Stimulated activated CD8-positive, alpha-beta memory T cell treated with anti-CD3 and anti-CD28 coated beads, Interleukin-7, amount 100 ng/mL, for 1 hour (primary cell): ENCODE measurements around the gene UNC5C.

Source experiments
- DNase-seq, 2 donors: peaks; one replicate each; pipeline ENCODE4 v3.0.0-alpha.2; 2020; ENCODE audit warnings: low read depth in 2 of 2

The UNC5C gene

DNA sequence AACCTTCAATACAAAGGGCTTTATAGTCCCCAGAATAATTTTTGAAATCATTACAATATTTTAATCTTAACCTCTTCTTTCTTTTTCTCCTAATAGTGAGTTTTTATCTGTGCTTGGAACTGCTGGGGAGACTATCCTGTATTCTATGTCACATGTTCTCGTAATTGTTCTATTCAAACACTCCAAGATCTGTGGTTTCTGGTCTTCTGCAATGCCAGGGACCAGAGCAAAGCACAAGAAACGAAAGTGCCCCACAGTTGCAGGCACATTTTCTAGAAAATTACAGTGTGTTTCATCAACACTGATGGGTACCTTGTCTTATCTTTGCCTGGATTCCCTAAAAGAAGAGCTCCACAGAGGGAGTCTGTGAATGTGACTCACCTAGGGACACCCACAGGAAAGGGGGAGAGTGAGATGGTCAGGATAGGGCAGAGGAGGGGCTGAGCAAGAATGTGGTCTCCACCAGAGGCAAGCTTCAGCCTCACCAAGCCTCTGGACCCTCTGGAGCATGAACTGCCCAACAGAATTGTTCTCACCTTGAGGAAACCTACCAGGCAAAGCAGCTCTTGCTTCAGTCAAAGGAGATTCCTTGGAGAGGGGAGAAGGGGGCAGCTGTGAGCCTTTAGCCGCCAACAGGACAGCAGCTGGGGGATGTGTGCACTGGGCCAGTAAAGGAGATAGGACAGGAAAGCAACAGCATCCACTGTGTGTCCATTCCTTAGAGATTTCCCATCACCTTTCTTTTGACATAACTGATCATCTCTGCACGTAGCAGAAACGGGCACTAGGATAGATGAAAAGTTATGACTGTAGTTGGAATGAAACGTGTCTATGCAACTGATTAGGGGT, 25.9 kb downstream of the UNC5C start:
- no peak for DNase-seq

DNA sequence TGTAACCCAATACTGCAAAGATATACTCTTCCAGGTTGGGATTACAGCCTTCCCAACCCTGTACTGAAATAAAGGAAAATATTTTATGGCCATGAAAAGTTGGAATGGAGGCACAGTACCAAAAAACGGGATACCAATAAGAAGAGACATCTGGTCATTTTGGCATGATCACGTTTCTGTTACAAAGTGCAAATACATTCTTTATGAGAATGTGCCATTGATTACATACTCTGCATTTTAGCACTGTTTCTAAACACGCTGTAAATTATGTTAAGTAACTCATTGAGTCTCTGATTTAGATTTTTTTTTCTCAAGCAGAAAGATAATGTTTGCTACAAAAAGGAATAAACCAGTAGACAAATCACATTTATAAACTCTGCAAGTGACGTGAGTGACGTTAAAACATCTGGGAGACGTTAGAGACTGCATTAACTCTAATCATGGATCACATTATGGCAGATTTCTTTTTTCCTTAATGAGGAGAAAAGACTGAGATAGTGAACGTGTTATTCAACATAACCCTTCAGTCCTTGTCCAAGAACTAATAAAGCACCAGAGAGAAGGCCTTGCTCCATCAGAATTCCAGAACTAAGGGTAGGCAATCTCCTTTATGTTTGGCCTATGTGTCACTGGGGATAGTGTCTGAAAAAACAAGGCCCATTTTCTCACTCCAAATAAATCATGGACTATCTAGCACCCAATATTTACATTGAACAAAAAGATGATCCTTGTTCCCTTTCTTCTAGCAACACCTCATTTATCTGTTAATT, 31.0 kb downstream of the UNC5C start:
- no peak for DNase-seq

DNA sequence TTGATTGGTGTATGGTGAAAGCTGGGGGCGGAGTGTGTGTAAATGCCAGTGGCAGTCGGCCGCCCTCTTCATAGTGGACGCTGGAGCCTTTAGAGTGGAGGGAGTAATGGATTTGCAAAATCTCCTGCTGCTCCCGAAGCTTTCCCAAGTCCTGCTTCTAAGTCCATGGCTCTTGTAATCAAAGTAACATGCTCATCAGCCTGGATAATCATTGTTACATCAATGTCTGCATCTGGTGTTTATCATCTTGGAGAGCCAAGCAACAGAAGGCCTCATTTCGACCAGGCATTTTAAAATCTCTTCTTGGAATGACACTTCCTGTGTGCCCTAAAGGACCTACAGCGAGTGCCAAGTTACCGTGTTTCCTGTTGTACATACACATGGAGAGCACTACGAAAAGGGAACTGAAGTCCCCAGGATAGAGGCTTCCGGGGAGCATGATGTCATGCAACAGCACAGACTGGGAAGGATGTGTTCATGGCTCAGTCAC, 32.2 kb downstream of the UNC5C start:
- DNase-seq, result no peak

DNA sequence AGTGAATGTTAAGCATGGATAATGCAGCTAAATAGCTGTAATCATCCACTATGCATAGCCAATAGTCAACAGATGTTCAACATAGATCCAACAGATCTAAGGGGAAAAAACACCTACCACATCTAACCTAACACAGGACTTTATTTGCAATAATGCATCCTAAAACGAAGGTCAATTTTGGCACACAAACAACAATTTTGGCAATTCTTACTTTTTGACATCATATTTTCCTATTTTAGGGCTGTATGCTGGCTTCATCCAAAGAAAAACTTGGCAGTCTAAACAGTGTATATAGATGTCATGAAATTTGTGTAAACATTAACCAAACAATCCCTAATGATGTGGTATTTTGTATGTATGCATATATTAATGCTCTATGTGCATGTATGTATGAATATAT, 33.2 kb downstream of the UNC5C start:
- DNase-seq, result no peak

DNA sequence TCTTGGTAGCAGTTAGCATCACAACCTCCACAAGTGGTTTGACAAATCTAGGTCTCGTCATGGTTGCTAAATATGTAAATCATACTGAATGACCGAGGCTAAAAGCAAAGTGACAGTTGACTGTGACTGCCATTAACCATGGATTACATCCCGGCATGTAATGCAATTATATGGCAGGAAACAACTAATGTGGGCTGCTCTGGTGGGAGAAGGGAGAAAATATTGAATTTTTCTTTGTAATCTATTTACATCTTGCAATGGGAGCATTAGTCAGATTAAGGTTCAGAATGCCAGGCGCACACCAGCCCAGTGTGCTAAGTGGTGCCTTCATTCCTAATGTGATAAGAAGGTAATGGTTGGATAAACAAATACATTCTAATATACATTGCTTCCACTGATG, 35.8 kb downstream of the UNC5C start:
- DNase-seq, result no peak

DNA sequence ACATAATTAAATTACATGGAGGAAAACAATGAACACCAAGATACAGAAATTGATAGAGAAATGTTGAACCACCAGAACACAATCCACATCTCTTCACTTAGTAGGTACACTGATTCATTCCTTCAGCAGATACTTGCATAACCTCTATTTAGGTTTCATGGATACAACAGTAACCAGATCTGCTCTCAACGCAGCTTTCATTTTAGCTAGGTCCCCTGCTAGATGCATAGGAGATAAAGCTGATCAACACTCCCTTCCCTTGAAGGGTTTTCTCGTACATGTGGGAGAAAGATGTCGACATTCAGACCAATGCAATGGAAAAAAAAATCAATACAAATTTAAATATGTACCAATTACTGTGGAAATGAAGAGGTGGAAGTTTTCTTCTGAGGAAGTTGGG, 37.3 kb downstream of the UNC5C start:
- DNase-seq, result no peak

DNA sequence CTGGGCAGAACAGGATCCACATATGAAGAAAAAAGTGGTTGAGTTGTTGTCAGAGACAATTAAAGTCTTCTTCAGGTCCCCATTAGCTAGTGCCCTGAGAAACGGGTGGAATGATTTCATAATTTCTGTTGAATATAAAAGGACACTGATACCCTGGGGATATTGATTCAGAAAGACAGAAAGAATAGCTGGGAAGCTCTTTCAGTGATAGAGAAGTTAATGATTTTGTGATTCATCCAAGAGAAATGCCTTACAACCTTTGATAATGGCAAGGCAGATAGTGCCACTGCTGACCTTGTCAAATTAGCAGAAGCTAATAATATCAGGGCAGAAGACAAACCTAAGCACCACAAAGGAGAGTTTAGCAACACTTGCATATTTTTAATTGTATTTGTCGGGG, 37.9 kb downstream of the UNC5C start:
- no peak for DNase-seq

DNA sequence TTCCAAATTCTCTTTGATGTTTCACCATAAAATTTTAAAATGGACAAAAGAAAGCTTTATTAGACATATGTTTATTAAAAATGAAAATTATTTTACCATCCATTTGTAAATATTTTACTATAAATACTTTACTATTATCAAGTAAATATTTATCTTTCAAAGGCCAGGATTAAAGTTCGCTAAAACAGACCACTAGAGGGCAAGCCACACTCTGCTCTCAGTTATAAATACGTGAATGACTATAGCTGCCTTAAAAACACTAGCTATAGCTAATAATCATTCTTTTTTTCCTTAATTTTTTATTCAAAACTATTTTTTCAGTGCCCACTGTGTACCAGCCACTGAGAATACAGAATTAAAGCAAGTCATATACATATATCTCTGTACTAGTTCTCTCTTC, 38.6 kb downstream of the UNC5C start:
- DNase-seq, result no peak

DNA sequence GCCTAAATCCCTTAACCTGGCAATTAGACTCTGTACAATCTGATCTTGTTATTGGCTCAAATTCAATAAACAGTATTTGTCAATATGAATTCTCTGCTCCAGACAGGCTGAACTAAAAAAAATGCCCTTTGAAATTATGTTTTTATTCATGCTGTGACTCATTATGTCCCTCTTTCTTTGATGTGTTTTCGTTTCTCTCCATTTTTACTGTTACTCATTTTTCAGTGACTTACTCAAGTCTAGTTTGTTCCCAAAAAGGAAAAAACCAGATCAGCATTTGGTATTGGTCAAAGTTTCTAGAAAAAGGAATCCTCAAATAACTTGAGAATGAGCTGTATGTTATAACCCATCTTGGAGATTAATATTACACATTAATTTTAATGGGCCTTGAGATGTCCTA, 40.4 kb downstream of the UNC5C start:
- no peak for DNase-seq

DNA sequence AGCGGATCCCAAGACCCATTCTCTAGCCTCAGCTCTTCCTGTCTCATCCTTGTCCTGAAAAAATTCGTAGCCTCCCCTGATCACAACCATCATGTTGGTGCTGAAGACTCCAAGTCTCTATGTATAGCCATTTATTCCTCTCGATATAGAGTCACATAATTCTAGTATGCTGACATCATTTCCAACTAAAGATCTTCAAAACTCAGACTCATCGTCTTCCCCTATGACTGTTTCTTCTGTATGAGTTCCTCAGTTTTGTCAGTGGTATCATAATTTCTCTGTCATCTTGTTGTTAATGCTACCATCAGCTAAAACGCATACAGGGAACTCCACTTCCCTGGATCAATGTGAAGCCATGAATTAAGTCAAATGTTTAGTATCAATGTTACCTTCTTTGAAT, 41.2 kb downstream of the UNC5C start:
- DNase-seq, result no peak

DNA sequence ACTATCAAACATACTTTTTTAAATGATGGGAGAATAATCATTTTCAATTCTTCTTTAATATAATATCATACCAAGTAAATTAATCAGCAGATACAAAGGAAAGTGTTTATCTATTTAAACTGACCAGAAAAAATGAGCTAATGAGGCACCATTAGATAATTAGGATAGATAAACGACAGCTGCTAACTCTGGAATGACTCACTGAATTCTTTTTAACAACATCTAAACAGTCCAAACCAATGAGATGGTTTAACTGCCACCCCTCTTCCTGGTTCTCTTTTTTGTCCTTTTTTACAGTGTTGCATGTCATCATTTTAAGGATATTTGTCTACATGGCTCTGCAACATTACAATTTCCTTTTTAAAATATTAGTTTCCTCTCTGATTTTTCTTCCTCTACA, 41.6 kb downstream of the UNC5C start:
- DNase-seq, result no peak

DNA sequence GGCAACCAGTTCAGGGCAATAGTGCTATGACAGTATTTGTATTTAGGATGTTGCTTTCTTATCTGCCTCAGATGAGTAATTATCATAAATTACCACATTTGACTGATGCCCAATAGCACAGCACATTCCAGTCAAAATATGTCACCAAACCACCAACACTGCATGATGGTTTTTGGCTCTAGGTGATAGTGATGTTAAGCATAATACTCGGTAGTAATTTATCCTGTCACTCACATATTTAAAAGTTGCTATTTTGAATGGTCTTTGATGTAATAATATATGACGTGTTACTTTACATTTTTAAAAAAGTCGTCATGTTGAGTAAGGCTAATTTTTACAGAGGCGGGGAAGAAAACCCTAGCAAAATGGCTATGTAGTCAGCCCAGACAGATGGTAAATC, 42.5 kb downstream of the UNC5C start:
- no peak for DNase-seq

DNA sequence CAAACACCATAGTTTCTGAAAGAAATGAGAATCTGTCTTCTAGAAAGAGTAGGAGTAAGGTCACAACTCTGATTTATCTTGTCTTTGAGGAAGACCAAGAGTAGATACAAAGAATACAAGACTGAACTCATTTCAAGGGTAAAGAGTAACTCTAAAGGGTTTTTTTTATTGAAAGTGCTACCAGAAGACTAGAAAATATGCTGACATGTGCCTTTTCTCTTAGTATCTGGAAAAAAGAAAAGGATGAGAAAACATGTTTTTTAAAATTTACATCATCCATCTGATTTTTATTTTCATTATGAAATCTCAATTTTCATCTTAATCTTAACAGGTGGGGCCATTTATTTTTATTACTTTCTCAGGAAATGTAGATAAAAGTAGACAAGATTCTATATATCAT, 43.0 kb downstream of the UNC5C start:
- no peak for DNase-seq

DNA sequence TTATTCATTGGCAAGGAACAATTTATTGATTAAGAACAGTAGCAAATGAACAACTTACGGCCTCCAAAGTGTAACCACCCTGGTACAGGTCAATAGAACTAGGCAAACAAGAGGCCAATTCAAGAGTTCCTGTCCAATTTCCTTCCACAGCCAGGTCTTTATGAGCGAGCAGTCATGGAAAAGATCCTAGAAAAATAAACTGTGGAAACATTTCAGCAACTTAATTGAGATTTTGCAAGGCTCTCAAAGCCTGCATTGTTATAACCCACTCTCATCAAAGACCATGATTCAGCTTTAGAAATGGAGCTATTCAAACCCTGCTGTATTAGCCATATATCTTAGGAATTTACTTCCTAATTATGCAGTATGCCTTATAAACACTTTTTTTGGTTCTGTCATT, 43.6 kb downstream of the UNC5C start:
- no peak for DNase-seq

DNA sequence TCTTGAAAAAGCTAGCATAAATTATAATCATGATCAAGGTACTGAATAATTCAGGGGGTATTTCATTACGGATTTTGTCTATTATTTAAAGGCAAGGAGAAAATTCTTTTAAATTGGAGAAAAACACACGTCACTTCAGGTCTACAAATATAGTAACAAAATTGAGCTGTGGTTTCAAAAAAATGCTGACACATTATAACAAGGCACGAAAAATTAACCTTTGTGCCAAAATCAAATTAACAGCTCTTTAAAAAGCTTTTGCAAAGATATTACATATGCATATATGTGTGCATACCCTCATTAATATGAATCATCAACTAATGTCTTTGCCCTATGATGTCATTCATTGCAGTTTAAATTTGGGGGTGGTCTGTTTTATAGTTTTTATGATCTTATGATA, 44.3 kb downstream of the UNC5C start:
- DNase-seq, result no peak

DNA sequence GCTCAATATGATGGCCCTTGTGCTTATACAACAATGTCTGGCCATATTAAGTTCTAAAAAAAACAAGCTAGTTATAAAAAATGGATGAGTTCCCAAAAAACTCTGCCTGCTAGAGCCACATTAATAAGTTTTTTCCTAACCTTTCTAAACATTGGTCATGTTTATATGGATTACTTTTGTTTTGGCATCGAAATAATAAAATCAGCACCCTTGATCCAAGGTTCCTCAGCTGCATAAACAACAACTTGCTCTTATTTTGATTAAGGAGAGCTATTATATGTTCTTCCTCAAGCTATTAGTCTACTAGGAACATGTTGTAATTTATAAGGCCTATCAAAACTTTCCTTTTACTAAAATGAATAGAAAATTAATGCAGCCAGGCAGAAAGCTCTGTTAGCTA, 48.4 kb downstream of the UNC5C start:
- DNase-seq, result no peak

DNA sequence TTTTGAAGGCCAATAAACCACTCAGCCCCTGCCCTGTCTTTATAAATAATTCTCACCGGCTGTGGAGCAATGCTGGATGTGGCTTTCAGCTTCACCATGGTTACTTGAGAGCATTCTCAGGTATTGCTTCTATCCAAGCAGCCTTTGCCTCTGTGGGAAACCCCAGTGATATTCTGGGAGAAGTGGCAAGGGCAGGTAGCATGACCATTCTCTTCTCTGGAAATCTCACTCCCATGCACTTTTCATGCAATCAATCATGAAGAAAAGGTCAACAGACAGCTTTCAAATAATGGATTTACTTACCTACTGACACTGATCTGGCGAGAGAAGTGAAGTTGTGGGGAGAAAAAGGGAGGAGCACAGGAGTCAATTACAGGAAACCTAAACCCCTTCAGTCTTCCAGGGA, 49.5 kb downstream of the UNC5C start:
- DNase-seq, result no peak

DNA sequence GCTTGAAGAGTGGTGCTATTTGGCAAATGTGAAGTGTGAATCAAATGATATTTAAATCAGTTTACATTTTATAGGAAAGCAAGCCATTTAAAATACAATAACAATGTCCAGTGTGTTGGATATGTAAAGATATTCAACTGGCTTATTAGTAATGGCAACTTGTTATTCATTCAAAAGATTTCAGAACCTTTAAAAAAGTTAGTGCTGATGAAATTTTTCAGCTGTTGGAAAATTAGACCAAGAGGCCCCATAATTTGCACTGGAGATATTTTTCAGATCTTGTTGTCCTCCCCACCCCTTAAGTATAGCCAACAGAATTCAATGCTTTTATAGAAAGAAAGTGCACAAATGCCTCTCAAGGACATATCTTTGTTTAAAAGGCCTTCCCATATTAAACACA, 54.6 kb downstream of the UNC5C start:
- DNase-seq, result no peak

DNA sequence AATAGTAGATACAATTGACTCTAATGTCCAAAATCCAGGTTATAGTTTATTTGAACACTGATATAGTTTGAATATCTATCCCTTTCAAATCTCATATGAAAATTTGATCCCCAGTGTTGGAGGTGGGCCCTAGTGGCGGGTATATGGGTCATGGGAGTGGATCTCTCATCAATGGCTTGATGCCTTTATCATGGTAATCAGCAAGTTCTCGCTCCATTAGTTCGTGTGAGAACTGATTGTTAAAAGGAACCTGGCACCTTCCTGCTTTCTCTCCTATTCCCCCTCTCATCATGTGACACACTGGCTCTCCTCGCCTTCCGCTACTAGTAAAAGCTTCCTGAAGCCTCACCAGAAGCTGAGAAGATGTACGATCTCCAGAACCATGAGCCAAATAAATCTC, 70.1 kb downstream of the UNC5C start:
- no peak for DNase-seq

DNA sequence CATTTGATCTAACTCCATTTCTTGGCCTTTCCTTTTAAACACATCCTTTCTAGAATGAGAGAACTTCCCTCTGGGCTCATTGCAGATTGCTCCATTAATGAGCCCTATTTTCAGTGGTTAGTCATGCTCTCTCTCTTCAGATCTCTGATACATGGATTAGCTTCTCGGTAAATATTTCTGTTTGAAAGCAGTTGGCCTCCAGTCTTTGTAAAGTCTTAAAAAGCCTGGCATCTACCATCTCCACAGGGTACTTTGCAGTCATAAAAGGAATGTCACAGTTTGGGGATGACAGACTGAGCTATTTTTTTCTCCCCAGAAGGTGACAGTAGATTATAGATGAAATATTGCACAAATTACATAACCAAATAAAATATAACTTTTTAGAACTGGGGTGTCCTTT, 72.7 kb downstream of the UNC5C start:
- DNase-seq, result no peak

DNA sequence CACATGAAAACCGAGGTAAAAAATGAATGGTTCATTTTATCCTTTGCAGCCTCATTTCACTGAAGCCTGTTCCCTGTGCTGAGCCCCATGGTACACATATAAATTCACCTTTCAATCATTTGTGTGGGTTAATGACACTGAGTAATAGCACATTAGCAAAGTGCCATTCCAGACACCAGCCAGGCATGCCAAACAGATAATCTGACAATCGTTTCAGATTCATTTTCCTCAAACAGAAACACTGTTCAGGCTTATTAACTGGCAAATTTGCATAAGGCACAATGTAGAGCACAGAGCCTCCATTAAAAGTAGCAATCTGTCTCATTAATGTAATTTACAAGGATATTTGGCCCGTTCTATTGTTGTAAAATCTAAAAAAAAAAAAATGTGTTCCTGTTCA, 76.2 kb downstream of the UNC5C start:
- no peak for DNase-seq

DNA sequence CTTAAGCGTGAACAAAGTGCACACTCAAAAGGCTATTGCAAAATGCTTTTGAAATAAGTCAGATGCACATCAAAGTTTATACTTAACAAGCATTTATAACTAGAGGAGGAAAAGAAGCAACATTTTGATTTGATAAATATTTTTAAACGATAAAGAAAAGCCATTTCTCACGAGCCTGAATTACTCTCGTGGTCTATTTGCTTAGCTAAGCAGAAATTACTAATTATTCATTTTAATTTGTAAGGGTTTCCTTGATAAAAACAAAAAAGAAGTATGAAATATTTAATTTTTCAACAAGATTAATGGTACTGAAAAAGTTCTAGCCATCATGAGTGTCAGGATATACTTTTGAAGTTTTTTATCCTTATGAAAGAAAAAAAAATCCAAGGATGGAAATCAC, 78.2 kb downstream of the UNC5C start:
- DNase-seq, result no peak

DNA sequence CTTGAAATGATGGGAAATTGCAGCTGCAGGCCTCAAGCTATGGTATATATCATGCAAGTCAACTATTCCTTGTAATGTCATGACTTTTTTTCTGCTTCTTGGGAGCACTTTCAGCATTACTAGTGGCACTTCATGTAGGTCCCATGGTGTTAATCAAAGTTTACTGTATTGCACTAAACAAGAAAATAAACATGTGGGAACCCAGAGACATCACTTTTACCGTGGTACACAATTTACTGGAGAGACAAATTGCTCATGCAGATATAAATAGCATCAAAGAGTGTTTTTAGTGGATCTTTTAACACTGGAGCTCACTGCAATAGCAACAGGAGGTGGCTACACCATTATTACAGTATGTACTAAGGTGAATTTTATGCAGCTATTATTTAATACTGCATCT, 79.2 kb downstream of the UNC5C start:
- DNase-seq, result no peak
